ENCODE data around the gene CROCC2.
A peak's percentile ranks its signal among the peaks of the same experiment; 100 is the strongest.

Gene CROCC2

DNA sequence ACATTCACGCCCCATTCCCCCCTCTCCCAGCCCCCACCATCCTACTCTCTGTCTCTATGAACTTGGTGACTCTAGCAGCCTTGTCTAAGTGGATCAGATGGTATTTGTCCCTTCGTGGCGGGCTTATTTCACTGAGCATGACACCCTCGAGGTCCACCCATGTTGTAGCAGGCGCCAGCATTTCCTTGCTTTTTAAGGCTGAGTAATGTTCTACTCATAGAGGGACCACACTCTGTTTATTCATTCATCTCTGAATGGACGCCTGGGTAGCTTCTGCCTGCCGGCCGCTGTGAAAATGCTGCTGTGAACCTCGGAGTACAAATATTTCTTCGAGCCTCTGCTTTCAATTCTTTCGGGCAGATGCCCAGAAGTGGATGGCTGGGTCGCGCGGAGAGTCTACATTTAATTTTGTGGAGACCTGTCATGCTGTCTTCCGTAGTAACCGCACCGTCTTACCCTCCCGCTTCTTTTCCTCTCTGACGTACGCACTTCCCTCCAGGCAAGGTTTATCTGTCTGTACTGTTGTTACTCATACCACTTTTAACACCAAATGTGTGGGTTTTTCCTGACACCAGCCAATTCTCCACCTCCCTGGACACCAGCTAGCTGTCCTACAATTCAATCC is 5.6 kb downstream of the CROCC2 start:
- WGBS (ENCODE audit: insufficient coverage, insufficient read length) = no CpG with 5 or more reads among the region's 20 CpGs
- no peak overlapping the region for H3K4me3 ChIP-seq (ENCODE audit: low read length)
- no peak for DNase-seq (ENCODE audit: low read depth, low spot score)
- H3K27me3 ChIP-seq (ENCODE audit: control insufficient read depth, insufficient read depth, low read length) = no peaks in the 10 kb centered on the region
- no peak overlapping the region for H3K27ac ChIP-seq (ENCODE audit: low read length)
- no peaks in the 10 kb centered on the region for H3K9me3 ChIP-seq (ENCODE audit: control insufficient read depth, insufficient read depth, low read length)
- H3K36me3 ChIP-seq (ENCODE audit: control insufficient read depth, insufficient read depth, low read length) = no peaks in the 10 kb centered on the region
- 0 out of 2 replicates have a peak, but pooled peaks cover under 1% of the 10 kb centered on the region for H3K4me1 ChIP-seq (ENCODE audit: control insufficient read depth, insufficient read depth, low read length)

DNA sequence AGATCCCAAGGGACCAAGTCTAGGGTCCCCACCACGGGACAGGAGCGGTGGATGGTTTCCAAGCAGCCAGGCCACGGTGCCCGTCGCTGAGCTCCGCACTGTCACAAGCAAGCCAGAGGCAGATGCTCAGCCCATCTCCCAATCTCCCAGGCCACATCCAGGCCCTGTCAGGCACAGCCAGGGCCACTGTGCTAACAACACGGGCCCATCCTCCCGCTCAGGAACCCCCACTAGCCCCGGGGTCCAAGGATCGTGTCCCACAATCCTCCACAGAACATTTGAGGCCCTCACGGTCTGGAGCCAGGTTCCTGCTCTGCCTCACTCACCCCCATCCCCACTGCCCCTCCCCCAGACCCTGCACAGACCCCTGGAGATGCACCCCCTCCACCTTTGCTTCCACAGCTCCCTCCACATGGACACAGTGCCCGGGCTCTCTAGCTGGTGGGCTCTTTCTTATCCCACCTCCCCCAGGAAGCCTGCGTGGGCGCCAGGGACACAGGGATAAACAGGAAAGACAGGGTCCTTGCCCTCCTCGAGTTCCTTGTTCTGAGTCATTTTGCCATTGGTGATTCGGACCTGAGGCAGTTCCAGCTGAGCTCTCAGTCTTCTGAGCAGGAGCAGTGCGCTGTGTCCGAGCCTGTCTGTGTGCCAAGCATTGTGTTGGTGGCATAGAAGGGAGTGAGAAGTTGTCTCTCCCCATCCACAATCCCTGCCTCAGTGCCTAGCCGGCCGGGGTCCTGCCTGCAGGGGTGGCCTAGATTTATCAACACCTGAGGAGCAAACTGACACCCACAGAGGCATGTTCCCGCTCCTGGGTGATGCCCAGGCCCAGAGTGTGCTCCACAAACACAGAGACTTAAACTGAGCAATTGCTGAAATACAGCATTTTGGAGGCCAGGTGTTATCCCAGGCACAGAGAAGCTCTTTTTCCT is 7.0 kb downstream of the CROCC2 start:
- no peak for DNase-seq (ENCODE audit: low read depth, low spot score)
- no peaks in the 10 kb centered on the region for H3K27me3 ChIP-seq (ENCODE audit: control insufficient read depth, insufficient read depth, low read length)
- no peak overlapping the region for H3K4me3 ChIP-seq (ENCODE audit: low read length)
- 0 out of 2 replicates have a peak, but pooled peaks cover 4% of the 10 kb centered on the region for H3K4me1 ChIP-seq (ENCODE audit: control insufficient read depth, insufficient read depth, low read length)
- no peaks in the 10 kb centered on the region for H3K9me3 ChIP-seq (ENCODE audit: control insufficient read depth, insufficient read depth, low read length)
- no peak overlapping the region for H3K27ac ChIP-seq (ENCODE audit: low read length)
- no peaks in the 10 kb centered on the region for H3K36me3 ChIP-seq (ENCODE audit: control insufficient read depth, insufficient read depth, low read length)
- WGBS (ENCODE audit: insufficient coverage, insufficient read length) = no CpG with 5 or more reads among the region's 21 CpGs

DNA sequence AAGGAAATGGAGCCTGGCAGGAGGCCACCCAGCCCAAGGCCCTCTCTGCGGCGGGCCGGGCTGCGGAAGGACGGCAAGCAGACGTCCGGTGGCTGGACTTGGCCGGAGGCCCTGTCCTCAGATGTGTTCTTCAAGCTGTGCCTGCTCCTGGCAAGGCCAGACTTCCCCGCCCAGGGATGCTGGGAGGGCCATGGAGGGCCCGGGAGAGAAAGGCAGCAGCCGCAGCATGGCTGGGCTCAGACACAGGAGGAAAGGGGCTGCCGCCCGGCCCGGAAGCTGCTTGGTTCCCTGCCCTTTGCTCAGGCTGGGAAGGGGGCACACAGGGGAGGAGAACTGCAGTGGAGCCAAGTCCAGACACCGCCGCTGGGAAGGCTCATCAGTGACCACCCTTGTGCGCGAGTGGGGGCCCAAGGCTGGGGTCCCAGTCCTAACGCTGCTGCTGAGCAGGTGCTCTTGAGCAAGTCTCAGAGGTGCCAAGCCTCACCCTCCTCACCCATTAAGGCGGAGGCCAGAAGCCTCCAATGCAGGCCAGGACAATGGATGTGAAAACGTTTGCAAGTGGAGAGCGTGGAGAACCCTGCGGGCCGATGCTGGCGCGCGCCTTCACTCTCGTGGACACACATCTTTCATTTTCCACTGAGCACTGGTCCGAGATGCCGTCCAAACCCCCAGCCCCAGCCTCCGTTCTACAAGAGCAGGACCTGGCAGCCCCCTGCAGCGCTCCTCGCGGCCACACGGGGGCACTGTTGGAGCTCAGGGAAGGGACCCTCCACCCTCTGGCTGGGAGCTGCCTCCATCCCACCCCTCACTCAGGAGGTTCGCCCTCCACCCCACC is 7.9 kb downstream of the CROCC2 start:
- no CpG with 5 or more reads among the region's 36 CpGs for WGBS (ENCODE audit: insufficient coverage, insufficient read length)
- Histone ChIP-seq H3K4me1 (ENCODE audit: control insufficient read depth, insufficient read depth, low read length) (0 out of 2 replicates have a peak, but pooled peaks cover 4% of the 10 kb centered on the region), H3K27me3 (ENCODE audit: control insufficient read depth, insufficient read depth, low read length) (no peaks in the 10 kb centered on the region), H3K36me3 (ENCODE audit: control insufficient read depth, insufficient read depth, low read length) (no peaks in the 10 kb centered on the region), H3K27ac (ENCODE audit: low read length) (no peak overlapping the region), H3K9me3 (ENCODE audit: control insufficient read depth, insufficient read depth, low read length) (no peaks in the 10 kb centered on the region), H3K4me3 (ENCODE audit: low read length) (no peak overlapping the region)
- no peak for DNase-seq (ENCODE audit: low read depth, low spot score)

DNA sequence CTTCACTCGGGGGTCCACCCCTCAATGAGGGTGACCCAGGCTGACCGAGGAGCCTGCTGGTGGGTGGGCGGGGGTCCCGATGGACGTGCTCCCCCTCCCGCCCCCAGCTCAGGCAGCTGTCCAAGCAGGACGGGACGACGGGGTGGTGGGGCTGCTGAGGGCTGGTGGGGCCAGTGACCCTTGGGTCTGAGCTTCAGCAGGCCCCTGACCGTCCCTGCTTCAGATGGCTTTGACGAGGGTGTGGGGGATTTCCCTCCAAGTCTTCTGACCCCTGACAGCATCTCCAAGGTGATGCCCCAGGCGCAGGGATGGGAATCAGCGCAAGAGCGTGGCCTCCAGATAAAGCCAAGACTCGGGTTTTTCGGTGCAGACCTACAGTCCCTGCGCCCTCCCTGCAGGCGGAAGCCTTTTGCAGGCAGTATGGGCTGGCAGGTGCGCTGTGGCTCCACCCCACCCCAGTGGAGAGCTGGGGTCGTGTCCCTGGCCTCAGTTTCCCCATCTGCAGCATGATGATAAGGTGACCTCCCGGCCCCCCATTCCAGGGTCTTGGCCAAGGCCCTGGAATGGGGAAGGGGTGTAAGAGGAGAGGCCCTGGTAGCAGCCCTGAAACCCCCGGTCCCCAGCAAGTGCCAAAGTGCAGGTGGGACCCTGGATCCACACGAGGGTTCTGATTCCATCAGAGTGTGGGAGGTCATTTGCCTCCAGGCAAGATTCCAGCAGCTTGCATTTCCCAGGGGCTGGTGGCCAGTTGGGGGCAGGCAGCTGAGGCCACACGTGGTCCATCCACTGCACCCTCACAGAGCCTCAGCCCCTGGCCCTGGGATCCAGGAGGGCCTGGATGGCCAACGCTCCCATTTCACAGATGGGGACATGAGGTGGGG is 8.7 kb downstream of the CROCC2 start:
- Histone ChIP-seq H3K36me3 (ENCODE audit: control insufficient read depth, insufficient read depth, low read length) (no peaks in the 10 kb centered on the region), H3K27ac (ENCODE audit: low read length) (no peak overlapping the region), H3K9me3 (ENCODE audit: control insufficient read depth, insufficient read depth, low read length) (no peaks in the 10 kb centered on the region), H3K4me1 (ENCODE audit: control insufficient read depth, insufficient read depth, low read length) (0 out of 2 replicates have a peak, but pooled peaks cover 4% of the 10 kb centered on the region), H3K27me3 (ENCODE audit: control insufficient read depth, insufficient read depth, low read length) (no peaks in the 10 kb centered on the region), H3K4me3 (ENCODE audit: low read length) (no peak overlapping the region)
- WGBS (ENCODE audit: insufficient coverage, insufficient read length) = no CpG with 5 or more reads among the region's 25 CpGs
- DNase-seq (ENCODE audit: low read depth, low spot score) = no peak

DNA sequence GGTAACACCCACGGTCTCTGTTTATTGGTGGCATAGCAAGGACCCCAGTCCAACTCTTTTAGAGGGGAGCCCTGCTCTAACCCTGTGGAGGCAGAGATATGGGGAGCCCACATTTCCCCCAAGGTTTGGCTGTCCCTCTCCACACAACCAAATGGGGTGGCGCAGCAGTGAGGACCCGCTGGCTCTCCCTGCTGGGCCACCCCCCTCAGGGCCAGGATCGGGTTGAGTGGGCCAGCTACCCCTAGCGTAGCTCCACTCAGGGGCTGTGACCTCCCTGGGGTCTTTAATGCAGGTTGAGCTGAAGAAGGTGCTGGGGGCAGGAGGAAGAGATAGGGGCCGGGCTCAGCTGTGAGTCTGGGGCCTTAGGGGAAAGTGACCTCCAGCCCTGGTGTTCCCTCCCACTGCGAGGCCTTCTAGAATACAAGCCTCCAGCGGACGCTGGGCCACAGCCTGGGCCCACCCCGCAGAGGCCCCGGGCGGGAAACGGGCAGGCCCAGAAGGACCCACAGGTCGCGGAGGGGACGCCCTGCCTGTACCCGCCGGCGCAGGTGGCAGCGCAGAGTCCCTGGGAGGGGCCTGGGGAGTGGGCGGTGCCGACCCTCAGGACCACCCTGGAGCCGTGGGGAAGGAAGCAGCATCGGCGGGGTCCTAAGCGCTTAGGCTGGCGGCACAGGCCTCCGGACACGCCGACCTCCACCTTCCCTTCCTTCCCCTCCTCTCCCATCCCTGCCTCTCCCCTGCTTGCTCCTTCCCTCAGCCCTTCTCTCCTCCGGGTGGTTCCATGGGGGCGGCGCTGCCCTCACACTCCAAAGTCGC is 9.6 kb downstream of the CROCC2 start:
- H3K4me1 ChIP-seq (ENCODE audit: control insufficient read depth, insufficient read depth, low read length) = 0 out of 2 replicates have a peak, but pooled peaks cover 4% of the 10 kb centered on the region
- no peaks in the 10 kb centered on the region for H3K27me3 ChIP-seq (ENCODE audit: control insufficient read depth, insufficient read depth, low read length)
- peak overlapping the region; percentile 34; the same call in 1 of the 2 replicates for H3K4me3 ChIP-seq (ENCODE audit: low read length)
- H3K36me3 ChIP-seq (ENCODE audit: control insufficient read depth, insufficient read depth, low read length) = no peaks in the 10 kb centered on the region
- DNase-seq (ENCODE audit: low read depth, low spot score) = no peak
- WGBS (ENCODE audit: insufficient coverage, insufficient read length) = no CpG with 5 or more reads among the region's 34 CpGs
- no peak overlapping the region for H3K27ac ChIP-seq (ENCODE audit: low read length)
- H3K9me3 ChIP-seq (ENCODE audit: control insufficient read depth, insufficient read depth, low read length) = no peaks in the 10 kb centered on the region

DNA sequence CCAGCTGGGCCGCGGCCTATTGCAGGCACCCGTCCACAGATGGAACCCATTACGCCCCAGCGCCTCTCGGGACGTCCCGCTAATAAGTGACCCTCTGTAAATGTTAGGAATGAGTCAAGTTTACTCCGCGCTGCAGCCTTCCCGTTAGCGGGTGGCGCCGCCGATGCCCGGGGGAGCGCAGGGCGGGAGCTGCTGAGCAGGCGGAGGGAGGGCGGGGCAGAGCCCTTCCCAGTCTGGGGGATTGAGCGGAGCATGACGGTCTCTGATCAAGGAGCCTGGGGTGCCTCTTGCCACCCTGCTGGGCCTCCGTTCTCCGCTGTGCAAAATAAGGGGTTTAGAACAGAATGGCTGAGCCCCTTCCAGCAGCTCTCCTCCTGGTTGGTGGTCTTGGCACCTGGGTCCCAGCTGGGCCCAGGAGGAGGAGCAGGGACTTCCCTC is 10.5 kb downstream of the CROCC2 start:
- H3K36me3 ChIP-seq (ENCODE audit: control insufficient read depth, insufficient read depth, low read length) = no peaks in the 10 kb centered on the region
- H3K9me3 ChIP-seq (ENCODE audit: control insufficient read depth, insufficient read depth, low read length) = no peaks in the 10 kb centered on the region
- 0 out of 2 replicates have a peak, but pooled peaks cover 4% of the 10 kb centered on the region for H3K4me1 ChIP-seq (ENCODE audit: control insufficient read depth, insufficient read depth, low read length)
- no peak for DNase-seq (ENCODE audit: low read depth, low spot score)
- no CpG with 5 or more reads among the region's 24 CpGs for WGBS (ENCODE audit: insufficient coverage, insufficient read length)
- H3K27me3 ChIP-seq (ENCODE audit: control insufficient read depth, insufficient read depth, low read length) = no peaks in the 10 kb centered on the region
- H3K4me3 ChIP-seq (ENCODE audit: low read length) = peak overlapping the region; percentile 30; the same call in 1 of the 2 replicates
- no peak overlapping the region for H3K27ac ChIP-seq (ENCODE audit: low read length)

DNA sequence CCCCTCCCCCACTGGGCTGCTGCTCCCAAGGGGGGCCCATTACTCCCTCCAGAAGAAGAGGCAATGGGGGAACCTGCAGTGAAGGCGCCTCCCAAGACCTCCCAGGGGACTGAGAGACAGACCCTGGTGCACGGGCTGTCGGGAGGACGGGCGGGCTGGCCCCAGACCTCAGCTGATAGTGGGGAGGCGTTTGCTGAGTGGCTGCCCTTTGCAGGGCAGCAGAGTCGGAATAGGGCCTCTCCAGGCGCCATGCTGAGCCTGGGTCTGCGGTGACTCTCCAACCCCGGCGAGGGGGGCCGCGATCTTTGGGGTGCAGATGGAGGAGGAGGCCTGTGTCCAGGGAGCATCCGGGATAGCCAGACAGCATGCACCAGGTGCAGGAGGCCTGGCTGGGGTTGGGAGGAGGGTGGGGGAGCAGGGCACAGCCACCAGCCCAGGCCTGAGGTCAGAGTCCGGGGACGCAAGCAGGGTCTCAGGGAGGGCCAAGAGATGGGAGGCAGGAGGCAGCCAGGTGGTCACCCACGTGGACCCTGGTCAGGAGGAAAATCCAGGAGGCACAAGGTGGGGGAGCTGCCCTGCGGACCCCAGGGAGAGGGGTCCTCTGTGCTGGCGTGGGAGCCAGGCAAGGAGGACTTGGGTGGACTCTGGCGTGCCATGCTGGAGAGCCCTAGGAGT is 11.0 kb downstream of the CROCC2 start:
- WGBS (ENCODE audit: insufficient coverage, insufficient read length) = no CpG with 5 or more reads among the region's 20 CpGs
- Histone ChIP-seq H3K4me3 (ENCODE audit: low read length) (peak overlapping the region; percentile 30; the same call in 1 of the 2 replicates), H3K9me3 (ENCODE audit: control insufficient read depth, insufficient read depth, low read length) (no peaks in the 10 kb centered on the region), H3K36me3 (ENCODE audit: control insufficient read depth, insufficient read depth, low read length) (no peaks in the 10 kb centered on the region), H3K27ac (ENCODE audit: low read length) (no peak overlapping the region), H3K27me3 (ENCODE audit: control insufficient read depth, insufficient read depth, low read length) (no peaks in the 10 kb centered on the region), H3K4me1 (ENCODE audit: control insufficient read depth, insufficient read depth, low read length) (0 out of 2 replicates have a peak, but pooled peaks cover 4% of the 10 kb centered on the region)
- no peak for DNase-seq (ENCODE audit: low read depth, low spot score)

DNA sequence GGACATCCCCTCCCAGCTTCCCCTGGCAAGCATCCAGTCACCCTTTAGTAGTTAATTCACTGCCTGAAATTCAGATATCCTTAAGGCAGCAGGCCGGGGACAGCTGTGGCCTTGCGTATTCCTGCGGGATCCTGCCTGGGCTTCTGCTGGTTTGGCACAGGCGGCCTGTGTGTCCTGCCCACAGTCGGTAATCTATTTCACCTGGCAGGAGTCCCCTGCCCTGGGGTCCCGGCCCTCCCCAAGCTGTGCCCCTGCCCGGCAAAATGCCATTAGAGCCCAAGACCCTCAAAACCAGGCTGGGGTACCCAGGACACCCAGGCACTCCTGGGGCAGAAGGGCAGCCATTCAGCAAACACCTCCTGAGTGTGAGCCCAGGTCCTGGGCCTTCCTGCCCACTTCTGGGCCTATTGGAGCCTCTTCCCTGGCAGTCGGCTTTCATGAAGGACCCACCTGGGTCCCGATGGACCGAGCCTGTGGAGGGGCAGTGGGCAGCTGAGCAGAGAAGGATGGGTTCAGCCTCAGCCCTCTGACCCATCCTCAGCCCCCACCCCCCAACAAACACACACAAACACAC is 11.6 kb downstream of the CROCC2 start:
- H3K4me1 ChIP-seq (ENCODE audit: control insufficient read depth, insufficient read depth, low read length) = 0 out of 2 replicates have a peak, but pooled peaks cover 4% of the 10 kb centered on the region
- no peaks in the 10 kb centered on the region for H3K27me3 ChIP-seq (ENCODE audit: control insufficient read depth, insufficient read depth, low read length)
- H3K27ac ChIP-seq (ENCODE audit: low read length) = no peak overlapping the region
- no peaks in the 10 kb centered on the region for H3K9me3 ChIP-seq (ENCODE audit: control insufficient read depth, insufficient read depth, low read length)
- no peak overlapping the region for H3K4me3 ChIP-seq (ENCODE audit: low read length)
- no CpG with 5 or more reads among the region's 10 CpGs for WGBS (ENCODE audit: insufficient coverage, insufficient read length)
- H3K36me3 ChIP-seq (ENCODE audit: control insufficient read depth, insufficient read depth, low read length) = no peaks in the 10 kb centered on the region
- DNase-seq (ENCODE audit: low read depth, low spot score) = no peak
